GM12864 (cell line): Measurements from ENCODE around the gene SYNPO2.

Experiments
- DNase-seq: peaks from one replicate; pipeline ENCODE4 v3.0.0-alpha.2; 2011; ENCODE audit warnings: low read depth
- H3K4me3 ChIP-seq: 2 replicates; pipeline ENCODE4 v1.5.1; 2011; ENCODE audit warnings: mild to moderate bottlenecking, low read depth, low read length, control low read depth
- TF ChIP-seq, protein P1 (sequence below): IDR thresholded peaks from 2 replicates; pipeline ENCODE4 v1.5.1; 2011; ENCODE audit warnings: low read depth, mild to moderate bottlenecking, moderate library complexity, low read length, control low read depth, inconsistent platforms; ENCODE audit errors: missing control alignments

Gene SYNPO2

DNA sequence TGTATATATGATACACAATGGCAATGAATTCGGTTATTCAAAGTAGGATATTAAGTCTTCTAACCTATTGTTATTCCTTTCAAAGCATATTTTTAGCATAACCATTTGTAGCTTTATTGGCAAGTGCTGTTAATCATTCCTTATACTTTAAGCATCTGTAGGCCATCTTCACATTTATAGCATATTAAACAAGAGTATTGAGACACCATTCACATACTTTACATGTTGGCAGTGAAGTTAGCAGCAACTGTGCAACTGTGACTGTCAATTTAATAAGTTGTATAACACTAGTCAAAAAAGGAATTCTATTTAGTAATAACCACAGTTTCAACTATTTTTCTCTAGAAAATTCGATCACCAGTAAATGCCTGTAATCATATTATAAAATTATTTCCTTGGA, 139.6 kb downstream of the SYNPO2 start:
- DNase-seq, result no peak

DNA sequence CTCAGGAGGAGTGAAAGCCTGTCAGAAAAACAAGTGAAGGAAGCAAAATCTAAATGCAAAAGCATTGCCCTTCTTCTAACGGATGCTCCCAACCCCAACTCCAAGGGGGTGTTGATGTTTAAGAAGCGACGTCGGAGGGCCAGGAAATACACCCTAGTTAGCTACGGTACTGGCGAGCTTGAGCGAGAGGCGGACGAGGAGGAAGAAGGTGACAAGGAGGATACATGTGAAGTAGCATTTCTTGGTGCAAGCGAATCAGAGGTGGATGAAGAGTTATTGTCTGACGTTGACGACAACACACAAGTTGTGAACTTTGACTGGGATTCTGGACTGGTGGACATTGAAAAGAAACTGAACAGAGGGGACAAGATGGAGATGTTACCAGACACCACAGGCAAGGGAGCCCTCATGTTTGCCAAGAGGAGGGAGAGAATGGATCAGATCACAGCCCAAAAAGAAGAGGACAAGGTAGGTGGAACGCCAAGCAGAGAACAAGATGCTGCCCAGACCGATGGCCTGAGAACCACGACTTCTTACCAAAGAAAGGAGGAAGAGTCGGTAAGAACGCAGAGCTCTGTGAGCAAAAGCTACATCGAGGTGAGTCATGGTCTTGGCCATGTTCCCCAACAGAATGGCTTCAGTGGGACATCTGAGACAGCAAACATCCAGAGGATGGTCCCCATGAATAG, 141.3 kb downstream of the SYNPO2 start:
- TF ChIP-seq, protein P1, sequence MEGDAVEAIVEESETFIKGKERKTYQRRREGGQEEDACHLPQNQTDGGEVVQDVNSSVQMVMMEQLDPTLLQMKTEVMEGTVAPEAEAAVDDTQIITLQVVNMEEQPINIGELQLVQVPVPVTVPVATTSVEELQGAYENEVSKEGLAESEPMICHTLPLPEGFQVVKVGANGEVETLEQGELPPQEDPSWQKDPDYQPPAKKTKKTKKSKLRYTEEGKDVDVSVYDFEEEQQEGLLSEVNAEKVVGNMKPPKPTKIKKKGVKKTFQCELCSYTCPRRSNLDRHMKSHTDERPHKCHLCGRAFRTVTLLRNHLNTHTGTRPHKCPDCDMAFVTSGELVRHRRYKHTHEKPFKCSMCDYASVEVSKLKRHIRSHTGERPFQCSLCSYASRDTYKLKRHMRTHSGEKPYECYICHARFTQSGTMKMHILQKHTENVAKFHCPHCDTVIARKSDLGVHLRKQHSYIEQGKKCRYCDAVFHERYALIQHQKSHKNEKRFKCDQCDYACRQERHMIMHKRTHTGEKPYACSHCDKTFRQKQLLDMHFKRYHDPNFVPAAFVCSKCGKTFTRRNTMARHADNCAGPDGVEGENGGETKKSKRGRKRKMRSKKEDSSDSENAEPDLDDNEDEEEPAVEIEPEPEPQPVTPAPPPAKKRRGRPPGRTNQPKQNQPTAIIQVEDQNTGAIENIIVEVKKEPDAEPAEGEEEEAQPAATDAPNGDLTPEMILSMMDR, result no peak
- no peak for DNase-seq
- H3K4me3 ChIP-seq, result no peak overlapping the region

More for the DNA sequence above, 139.6 kb downstream of the SYNPO2 start:
- TF ChIP-seq, protein P1, result no peak
- H3K4me3 ChIP-seq, result no peak overlapping the region

DNA sequence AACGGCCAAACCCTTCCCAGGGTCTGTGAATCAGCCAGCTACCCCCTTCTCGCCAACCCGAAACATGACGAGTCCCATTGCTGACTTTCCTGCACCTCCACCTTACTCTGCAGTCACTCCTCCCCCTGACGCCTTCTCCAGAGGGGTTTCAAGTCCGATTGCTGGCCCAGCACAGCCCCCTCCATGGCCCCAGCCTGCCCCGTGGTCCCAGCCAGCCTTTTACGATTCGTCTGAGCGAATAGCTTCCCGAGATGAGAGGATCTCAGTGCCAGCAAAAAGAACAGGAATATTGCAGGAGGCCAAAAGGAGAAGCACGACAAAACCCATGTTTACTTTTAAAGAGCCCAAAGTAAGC, 141.9 kb downstream of the SYNPO2 start:
- H3K4me3 ChIP-seq, result no peak overlapping the region
- TF ChIP-seq, protein P1, result no peak
- DNase-seq, result no peak

GRCh38 chr4:119031218-119031617, 142.6 kb downstream of the SYNPO2 start:
- no peak for DNase-seq
- no peak overlapping the region for H3K4me3 ChIP-seq
- TF ChIP-seq, protein P1, result no peak

GRCh38 chr4:119032921-119033685, 144.4 kb downstream of the SYNPO2 start:
- H3K4me3 ChIP-seq, result no peak overlapping the region
- TF ChIP-seq, protein P1, result no peak
- no peak for DNase-seq

GRCh38 chr4:119034276-119035008, 145.8 kb downstream of the SYNPO2 start:
- H3K4me3 ChIP-seq, result no peak overlapping the region
- TF ChIP-seq, protein P1, result no peak
- DNase-seq, result no peak
